Right cardiac atrium (tissue), 5 donors: ENCODE results near the gene CDH20. TPM values are rescaled to one million over a fixed set of nuclear protein-coding genes. Genes with fewer than 3 reads are reported as not detected.

ENCODE experiments used
- ATAC-seq, 2 donors: fragments of 200-7000 bp; cut with Tn5 transposase; one replicate each; pipeline versions ENCODE4 v1.8.0 to v1.9.1; 2020; ENCODE audit warnings: moderate library complexity in 2 of 2, mild to moderate bottlenecking in 1 of 2
- DNase-seq, 3 donors: peaks; one replicate each; pipeline ENCODE4 v3.0.0-alpha.2; 2020
- H3K27ac ChIP-seq: one replicate; pipeline ENCODE4 v1.5.1; 2013; ENCODE audit warnings: mild to moderate bottlenecking, low read length, control low read depth, moderate library complexity
- H3K27me3 ChIP-seq: one replicate; pipeline ENCODE4 v1.6.1; 2013; ENCODE audit not compliant: control insufficient read depth, insufficient read depth
- H3K4me1 ChIP-seq: one replicate; pipeline ENCODE4 v1.6.1; 2013; ENCODE audit warnings: low read length; ENCODE audit not compliant: control insufficient read depth, insufficient read depth
- H3K4me3 ChIP-seq: one replicate; pipeline ENCODE4 v1.5.1; 2013; ENCODE audit warnings: low read length, control low read depth
- H3K9me3 ChIP-seq: one replicate; pipeline ENCODE4 v1.6.1; 2013; ENCODE audit warnings: low read length; ENCODE audit not compliant: control insufficient read depth
- WGBS: extraction: QIAGEN DNeasy Blood & Tissue Kit; methylation state at CpG from one replicate; pipeline ENCODE4 v1.1.7; 2013; 5-methylcytosine and 5-hydroxymethylcytosine counted together
- intact Hi-C, 4 donors: fragments of 100-400 bp; cut with DNase I; formaldehyde crosslinking; loops; one replicate each; pipeline versions ENCODE4 v1.11.0 to v1.14.0; 2022 to 2023
- polyA plus RNA-seq: library from polyadenylated mRNA; stranded (reverse); fragments of 200-250 nt; gene quantifications from one replicate; pipeline ENCODE4 v1.2.3, GENCODE V29; 2013
- total RNA-seq, 4 donors: library from RNA; stranded (reverse); fragmentation: NEBNext Ultra II Directional; extraction: Animal tissue kit (Norgen Biotek cat#: 25700); gene quantifications; one replicate each; pipeline ENCODE4 v1.2.1, GENCODE V29; 2021
- donor health status: healthy with polysubstance abuse.
- donor health status: DM: no; HTN: yes; CAD: no.
- donor health status: DM: no; HTN: no; CAD: no.
- donor health status: DM: no; HTN: yes; CAD: no; lungs with severe emphysema.
- donor health status: DM: yes; HTN: yes; CAD: no.

CDH20 gene
- total and polyA plus RNA-seq, 5 donors: 0.05 to 0.23 (median 0.11) TPM; not detected in 2

DNA sequence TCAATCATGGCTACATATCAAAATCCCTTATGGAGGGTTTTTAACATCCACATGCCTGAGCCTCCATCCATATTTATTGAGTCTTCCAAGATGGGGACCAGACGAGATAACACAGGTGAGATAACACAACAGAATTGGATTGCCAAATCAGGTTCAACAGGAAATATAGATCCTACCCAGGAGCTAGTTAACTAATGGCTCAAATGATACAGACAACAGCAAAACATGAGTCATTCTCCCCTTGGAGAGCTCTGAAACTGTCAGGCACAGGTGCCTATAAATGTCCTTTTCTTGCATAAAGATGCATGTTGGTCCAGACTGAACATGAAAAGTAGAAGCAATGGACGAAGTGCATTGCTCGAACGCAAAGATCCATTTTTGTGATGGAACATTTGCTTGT is 202.2 kb downstream of the CDH20 start:
- WGBS: 86% methylated on average over 4 of the region's 4 CpGs
- no peaks in the 10 kb centered on the region for H3K27me3 ChIP-seq
- H3K9me3 ChIP-seq: no peaks in the 10 kb centered on the region
- intact Hi-C loops: no loop called here
- H3K27ac ChIP-seq: no peak overlapping the region
- no peaks in the 10 kb centered on the region for H3K4me1 ChIP-seq
- no peak overlapping the region for H3K4me3 ChIP-seq
- ATAC-seq (no peak), DNase-seq (no peak)

DNA sequence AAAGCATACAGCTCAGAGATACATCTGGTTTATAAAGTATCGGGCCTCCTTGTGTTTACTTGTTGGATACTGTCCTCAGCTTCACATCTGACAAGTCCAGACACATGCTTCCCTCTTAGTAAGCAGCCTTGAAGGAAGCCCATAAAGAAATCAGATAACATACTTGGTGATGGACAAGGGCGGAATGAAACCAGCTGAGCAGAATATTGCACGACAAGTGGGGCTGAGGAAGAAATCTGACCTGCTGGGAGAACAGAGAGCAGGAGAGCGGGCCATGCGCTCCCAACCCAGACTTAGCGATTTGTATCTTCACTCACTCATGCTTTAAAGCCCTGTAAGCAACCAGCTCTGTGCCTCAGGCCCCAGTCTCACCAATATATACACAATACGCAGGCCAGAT is 208.4 kb downstream of the CDH20 start:
- Histone ChIP-seq H3K4me1 (no peaks in the 10 kb centered on the region), H3K27ac (no peak overlapping the region), H3K9me3 (no peaks in the 10 kb centered on the region), H3K4me3 (no peak overlapping the region), H3K27me3 (no peaks in the 10 kb centered on the region)
- DNase-seq (no peak), ATAC-seq (no peak)
- intact Hi-C loops: loop anchor here in 1 of 4 donors (10.0 kb wide), 1 partner anchor 593 kb away; no protein-coding TSS in a partner anchor
- 92% methylated on average over 7 of the region's 7 CpGs for WGBS

DNA sequence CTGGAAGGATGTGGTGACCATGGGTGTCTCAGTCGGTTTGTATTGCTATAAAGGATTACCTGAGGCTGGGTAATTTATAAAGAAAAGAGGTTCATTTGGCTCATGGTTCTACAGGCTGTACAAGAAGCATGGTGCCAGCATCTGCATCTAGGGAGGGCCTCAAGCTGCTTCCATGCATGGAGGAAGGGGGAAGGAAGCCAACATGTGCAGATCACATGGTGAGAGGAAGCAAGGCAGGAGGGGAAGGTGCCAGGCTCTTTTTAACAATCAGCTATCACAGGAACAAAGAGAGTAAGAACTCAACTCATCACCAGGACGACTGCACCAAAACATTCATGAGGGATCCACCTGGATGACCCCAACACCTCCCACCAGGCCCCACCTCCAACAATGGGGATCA is 209.4 kb downstream of the CDH20 start:
- 82% methylated on average over 2 of the region's 2 CpGs for WGBS
- intact Hi-C loops: loop anchor here in 1 of 4 donors (10.0 kb wide), 1 partner anchor 592 kb away; no protein-coding TSS in a partner anchor
- ATAC-seq: no peak

DNA sequence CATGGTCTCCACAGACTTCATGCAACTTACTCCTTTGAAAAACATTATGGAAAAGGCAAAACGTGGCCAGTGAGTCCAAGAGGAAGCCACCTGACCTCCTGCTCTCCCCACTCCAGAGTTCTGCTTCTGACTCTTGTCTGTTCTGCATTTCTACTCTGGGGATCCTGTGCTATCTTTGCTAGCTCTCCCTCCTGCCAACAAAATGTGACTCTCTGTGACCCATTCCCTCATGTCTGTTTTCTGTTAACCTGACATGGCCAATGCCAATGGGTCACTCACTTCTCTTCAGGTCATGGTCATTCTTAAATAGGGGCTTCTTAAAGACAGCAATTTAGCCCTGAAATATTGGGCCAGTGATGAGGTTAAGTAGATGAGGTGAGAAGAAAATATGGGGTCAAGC is 210.3 kb downstream of the CDH20 start:
- intact Hi-C loops: loop anchor here in 1 of 4 donors (10.0 kb wide), 1 partner anchor 591 kb away; no protein-coding TSS in a partner anchor
- Histone ChIP-seq H3K9me3 (no peaks in the 10 kb centered on the region), H3K27me3 (no peaks in the 10 kb centered on the region), H3K4me1 (no peaks in the 10 kb centered on the region), H3K4me3 (no peak overlapping the region), H3K27ac (no peak overlapping the region)
- no peak for ATAC-seq
- no peak for DNase-seq
- 21% methylated on average over 1 of the region's 1 CpG for WGBS

More for the DNA sequence above, 209.4 kb downstream of the CDH20 start:
- H3K4me3 ChIP-seq: no peak overlapping the region
- DNase-seq: no peak
- H3K27me3 ChIP-seq: no peaks in the 10 kb centered on the region
- H3K9me3 ChIP-seq: no peaks in the 10 kb centered on the region
- H3K27ac ChIP-seq: no peak overlapping the region
- no peaks in the 10 kb centered on the region for H3K4me1 ChIP-seq

DNA sequence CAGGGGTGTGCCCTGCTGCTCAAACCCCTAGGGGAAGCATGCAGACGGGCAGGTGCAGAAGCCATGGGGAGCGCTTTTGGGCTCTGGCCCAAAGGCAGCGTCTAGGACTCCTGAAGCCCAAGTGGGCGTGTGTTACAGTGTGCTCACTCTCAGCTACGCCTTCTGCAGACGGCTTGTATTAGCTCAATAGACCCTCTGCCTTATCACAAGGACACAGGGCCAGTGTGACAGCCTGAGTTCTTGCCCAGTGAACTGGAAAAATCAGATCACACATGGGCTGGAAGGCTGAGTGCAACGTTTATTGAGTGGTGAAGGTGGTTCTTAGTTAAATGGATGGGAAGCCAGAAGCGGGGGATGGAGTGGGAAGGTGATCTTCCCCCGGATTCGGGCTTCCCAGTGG is 210.9 kb downstream of the CDH20 start:
- ATAC-seq (peak in 1 of 2 donors; percentile 50), DNase-seq (no peak)
- WGBS: 75% methylated on average over 10 of the region's 10 CpGs

DNA sequence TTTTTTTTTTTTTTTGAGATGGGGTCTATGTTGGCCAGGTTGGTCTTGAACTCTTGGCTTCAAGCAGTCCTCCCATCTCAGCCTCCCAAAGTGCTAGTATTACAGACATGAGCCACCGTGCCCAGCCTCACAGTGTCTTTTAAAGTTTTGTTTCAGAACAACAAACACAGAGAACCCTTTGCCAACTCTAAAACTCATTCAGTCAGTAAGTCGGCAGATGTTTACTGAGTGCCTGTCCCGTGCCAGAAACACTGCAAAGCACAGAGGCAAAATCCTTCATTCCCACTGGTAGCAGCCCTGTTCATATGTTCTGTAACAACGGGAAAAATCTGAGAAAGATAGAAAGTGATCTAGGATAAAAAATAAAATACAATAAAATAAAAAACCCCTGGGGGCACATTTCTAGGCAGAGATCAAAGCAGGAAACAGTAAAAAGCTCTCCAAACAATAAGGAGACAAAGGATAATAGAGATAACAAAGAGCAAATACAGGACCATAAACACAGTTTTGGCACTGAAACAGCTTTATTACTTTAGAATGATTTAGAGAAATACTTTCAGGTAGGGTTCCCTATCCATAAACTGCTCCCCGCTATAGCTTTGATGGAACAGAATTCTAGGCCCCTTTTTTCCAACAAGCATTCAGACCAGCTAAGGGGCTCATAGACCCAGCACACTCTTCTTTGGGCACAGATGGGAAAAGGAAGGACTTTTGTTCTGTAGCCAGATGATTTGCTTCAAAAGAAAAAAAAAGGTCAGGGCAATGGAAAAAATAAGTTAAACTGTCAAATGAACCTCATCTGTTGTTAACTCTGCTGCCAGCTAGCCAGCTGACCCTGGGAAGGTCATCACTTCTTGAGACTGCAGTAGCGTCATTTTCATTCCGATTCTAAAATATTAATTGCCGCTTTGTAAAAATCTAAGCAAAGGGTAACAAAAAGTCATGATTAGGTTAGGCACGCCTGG is 212.3 kb downstream of the CDH20 start:
- H3K27me3 ChIP-seq: no peaks in the 10 kb centered on the region
- no peak for DNase-seq
- ATAC-seq: no peak
- 61% methylated on average over 9 of the region's 9 CpGs for WGBS
- H3K9me3 ChIP-seq: no peaks in the 10 kb centered on the region
- no peaks in the 10 kb centered on the region for H3K4me1 ChIP-seq
- no peak overlapping the region for H3K27ac ChIP-seq
- H3K4me3 ChIP-seq: no peak overlapping the region
- intact Hi-C loops: loop anchor here in 1 of 4 donors (10.0 kb wide), 1 partner anchor 589 kb away; no protein-coding TSS in a partner anchor

More for the DNA sequence above, 210.9 kb downstream of the CDH20 start:
- Histone ChIP-seq H3K4me3 (no peak overlapping the region), H3K9me3 (no peaks in the 10 kb centered on the region), H3K27me3 (no peaks in the 10 kb centered on the region), H3K27ac (no peak overlapping the region), H3K4me1 (no peaks in the 10 kb centered on the region)
- intact Hi-C loops: loop anchor here in 1 of 4 donors (10.0 kb wide), 1 partner anchor 591 kb away; no protein-coding TSS in a partner anchor

DNA sequence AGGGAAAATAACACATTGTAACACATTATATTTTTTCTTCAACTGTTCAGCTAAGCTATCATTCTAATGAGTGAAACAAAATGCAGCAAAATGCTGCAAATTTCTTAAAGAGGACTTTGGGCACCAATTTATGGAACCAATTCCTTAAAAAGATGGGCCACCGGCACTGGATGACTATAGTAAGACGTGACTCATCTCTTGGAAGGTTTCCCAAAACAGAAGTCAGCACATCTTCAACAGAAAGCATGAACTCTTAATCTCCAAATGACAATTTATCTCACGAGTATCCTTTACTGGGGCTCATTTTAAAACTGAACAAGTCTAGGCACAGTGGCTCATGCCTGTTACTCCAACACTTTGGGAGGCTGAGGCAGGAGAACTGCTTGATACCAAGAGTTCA is 213.4 kb downstream of the CDH20 start:
- H3K4me1 ChIP-seq: no peaks in the 10 kb centered on the region
- WGBS: 24% methylated on average over 3 of the region's 3 CpGs
- ATAC-seq: no peak
- H3K27ac ChIP-seq: no peak overlapping the region
- intact Hi-C loops: loop anchor here in 1 of 4 donors (10.0 kb wide), 1 partner anchor 588 kb away; no protein-coding TSS in a partner anchor
- no peak overlapping the region for H3K4me3 ChIP-seq
- no peak for DNase-seq
- no peaks in the 10 kb centered on the region for H3K27me3 ChIP-seq
- H3K9me3 ChIP-seq: no peaks in the 10 kb centered on the region

DNA sequence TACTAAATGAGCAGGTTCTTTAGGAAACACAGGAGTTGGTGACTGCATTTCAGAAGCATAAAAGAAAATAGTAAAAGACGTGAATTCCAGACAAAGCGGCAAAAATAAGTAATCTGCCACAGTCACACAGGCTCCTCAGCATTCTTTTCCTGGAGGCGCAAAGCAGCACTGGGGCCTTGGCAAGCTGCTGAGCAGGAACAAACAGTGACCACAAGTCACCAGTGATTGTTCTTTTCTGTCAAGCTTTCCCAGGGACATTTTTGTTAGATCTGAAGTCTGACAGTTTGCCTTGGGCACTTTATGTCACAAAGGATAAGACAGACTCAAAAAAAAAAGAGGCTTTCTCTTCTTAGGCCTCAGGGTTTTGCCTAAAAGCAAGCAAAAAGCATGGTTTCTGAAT is 216.2 kb downstream of the CDH20 start:
- no peaks in the 10 kb centered on the region for H3K9me3 ChIP-seq
- no peak overlapping the region for H3K4me3 ChIP-seq
- H3K4me1 ChIP-seq: no peaks in the 10 kb centered on the region
- WGBS: 87% methylated on average over 3 of the region's 3 CpGs
- no peaks in the 10 kb centered on the region for H3K27me3 ChIP-seq
- DNase-seq: no peak
- ATAC-seq: no peak
- H3K27ac ChIP-seq: no peak overlapping the region
- intact Hi-C loops: loop anchor here in 1 of 4 donors (10.0 kb wide), 1 partner anchor 585 kb away; no protein-coding TSS in a partner anchor

DNA sequence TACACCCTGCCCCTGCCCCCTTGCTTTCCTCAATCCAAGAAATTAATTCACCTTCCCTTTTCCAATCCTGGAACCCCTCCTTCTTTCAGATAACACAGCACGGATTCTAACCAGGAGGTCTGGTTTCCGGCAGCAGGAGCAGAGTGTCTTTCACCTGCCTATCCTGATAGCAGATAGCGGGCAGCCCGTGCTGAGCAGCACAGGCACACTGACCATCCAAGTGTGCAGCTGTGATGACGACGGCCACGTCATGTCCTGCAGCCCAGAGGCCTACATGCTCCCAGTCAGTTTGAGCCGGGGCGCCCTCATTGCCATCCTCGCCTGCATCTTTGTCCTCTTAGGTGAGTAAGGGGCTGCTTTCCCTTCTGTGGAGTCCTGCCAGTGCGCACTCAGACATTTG is 216.7 kb downstream of the CDH20 start:
- Histone ChIP-seq H3K27ac (no peak overlapping the region), H3K4me1 (no peaks in the 10 kb centered on the region), H3K9me3 (no peaks in the 10 kb centered on the region), H3K27me3 (no peaks in the 10 kb centered on the region), H3K4me3 (no peak overlapping the region)
- ATAC-seq (no peak), DNase-seq (no peak)
- WGBS: 89% methylated on average over 11 of the region's 11 CpGs
- intact Hi-C loops: loop anchor here in 3 of 4 donors (5.0 to 10.0 kb wide), 3 partner anchors 345 to 585 kb away; partner anchors contain the start of gene RNF152 (in 3 of the 3)

DNA sequence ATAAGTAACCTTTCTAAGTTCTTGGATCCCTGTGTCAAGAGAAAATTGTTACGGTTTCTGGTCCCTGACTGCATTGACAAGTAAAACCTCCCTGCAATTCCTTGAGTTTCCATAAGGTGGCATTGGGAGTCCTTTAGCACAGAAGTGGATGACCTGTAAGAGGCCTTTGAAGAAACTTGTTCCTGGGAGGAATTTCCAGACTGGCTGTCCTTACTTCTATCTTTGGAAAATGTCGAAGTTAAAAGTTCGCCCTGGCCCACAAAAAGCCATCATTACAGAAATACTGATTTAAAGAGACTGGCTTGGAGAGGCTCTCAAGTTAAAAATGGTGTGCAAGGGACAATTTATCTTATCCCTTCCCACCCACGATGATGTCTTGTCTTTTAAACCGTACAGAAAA is 218.4 kb downstream of the CDH20 start:
- Histone ChIP-seq H3K9me3 (no peaks in the 10 kb centered on the region), H3K4me1 (no peaks in the 10 kb centered on the region), H3K4me3 (no peak overlapping the region), H3K27me3 (no peaks in the 10 kb centered on the region), H3K27ac (no peak overlapping the region)
- WGBS: 18% methylated on average over 5 of the region's 5 CpGs
- ATAC-seq (peak; percentile 74 to 76), DNase-seq (no peak)
- intact Hi-C loops: loop anchor here in 3 of 4 donors (5.0 to 10.0 kb wide), 2 partner anchors 343 to 576 kb away; partner anchors contain the start of gene RNF152 (in 3 of the 3)
